OCI-M2 (cell line): Measurements from ENCODE around the gene SOX6.

Experiments
- DNase-seq: peaks from one replicate; lab custom pipeline; 2025; ENCODE audit not compliant: unreplicated experiment; lab: John Stamatoyannopoulos, UW

Gene SOX6

DNA sequence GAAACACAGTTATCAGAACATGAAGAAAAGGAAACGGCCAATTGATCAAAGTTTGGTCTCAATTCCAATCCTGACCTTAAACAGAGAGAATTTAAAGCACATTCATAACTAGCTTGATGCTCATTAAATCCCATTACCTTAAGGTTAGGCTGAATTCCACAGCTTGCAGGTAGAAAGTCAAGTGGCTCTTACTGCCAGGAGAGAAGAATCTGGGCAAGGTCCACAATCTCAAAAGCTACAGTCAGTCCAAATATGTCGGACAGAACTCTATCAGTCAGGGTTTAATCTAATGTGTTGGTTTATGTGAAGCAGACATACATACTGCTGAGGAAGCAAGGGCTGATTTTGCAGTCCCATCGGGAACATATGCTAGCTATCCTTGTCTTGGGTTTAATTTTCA lies 348.8 kb downstream of the SOX6 start:
- DNase-seq, result no peak

DNA sequence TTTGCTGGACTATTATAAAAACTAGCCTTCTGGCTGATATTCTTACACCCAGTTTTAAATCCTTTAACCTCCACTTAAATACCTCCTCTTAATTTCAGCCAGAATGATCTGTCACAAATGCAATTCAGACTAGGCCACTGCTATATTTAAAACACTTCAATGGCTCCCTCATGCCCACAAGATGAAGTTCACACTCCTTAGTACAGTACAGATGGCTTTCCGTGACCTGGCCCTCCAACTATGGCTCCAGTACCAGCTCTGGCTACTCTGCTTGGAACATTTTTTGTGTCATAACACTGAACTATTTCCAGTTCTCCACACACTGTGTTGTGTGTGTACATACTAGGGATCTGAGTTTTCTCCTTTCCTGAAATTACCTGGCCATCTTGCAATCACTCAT lies 353.4 kb downstream of the SOX6 start:
- DNase-seq, result no peak

DNA sequence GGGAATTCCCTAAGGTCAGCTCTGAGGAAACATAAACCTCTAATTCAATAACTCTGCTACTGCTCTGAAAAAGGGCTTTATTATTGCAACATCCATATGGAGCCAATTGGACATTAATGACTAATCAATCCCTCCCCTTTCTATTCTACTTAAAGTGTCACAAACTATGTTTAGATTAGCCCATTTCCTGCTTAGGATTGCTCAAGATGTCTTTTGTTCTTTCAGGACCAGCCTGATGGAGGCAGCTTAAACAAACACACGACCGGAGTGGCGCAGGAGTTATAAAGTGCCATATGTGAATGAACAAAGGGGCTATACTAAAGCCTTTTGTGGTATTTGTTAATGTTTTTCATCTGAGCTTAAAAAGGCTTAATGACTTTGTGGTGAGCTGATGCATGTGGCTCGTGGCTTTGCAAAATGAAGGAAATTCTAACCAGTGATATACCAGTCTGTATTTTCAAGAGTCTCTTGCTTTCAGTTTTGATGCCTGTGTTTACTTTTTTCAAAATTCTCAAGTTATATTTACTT lies 354.4 kb downstream of the SOX6 start:
- no peak for DNase-seq

DNA sequence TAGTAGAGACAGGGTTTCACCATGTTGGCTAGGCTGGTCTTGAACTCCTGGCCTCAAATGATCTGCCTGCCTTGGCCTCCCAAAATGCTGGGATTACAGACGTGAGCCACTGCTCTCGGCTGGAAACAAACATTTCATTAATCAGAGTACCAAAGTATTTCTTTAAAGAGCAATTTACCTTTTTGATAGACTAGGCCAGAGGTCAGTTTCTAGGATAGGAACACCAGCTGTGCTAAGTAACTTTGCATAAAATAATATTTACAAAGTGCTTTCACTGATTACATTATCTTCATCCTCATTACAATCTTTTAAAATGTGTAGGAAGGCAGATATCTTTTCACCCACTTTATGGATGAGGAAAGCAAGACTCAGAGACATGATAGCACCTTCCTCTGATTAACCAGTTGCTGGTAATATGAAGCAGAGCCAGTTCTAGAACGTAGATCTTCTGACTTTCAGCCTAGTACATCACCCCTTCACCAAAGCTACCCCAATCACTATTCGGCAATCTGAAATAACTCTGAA lies 355.2 kb downstream of the SOX6 start:
- no peak for DNase-seq

DNA sequence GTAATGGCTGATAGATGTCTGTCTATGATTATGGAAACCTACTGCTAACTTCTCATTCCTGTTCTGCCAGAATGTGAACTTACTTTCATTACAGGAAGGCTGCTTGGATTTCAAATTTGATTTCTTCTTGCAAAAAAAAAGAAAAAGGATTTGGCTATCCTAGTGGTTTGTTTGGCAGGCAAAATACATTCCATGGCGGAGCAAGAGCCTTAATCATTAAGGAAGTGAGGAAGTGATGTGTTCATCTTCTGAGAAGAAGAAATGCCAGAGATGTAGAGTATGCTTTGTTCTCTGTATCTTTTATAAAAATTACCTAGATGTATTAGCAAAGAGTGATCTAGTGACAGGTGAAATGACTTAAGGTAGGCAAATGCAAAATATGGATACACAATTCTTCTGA lies 356.3 kb downstream of the SOX6 start:
- no peak for DNase-seq

DNA sequence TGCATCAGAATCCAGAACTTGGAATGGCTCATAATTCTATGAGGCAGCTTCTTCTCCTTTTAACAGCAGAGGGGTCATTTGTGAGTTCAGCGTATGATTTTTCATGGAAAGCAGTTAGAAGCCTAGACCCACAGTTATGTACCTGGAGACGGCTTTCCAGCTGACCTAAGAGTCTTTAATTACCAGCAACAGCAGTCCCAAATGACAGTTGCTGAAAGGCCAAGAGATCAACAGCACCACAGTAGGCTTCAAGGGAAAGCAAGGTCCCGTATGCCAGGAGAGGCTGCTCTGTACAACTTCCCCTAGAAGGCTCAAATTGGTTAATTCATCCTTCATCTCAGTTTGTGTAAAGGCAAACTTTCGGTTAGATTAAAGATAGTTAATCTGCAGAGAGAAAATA lies 363.0 kb downstream of the SOX6 start:
- DNase-seq, result no peak

DNA sequence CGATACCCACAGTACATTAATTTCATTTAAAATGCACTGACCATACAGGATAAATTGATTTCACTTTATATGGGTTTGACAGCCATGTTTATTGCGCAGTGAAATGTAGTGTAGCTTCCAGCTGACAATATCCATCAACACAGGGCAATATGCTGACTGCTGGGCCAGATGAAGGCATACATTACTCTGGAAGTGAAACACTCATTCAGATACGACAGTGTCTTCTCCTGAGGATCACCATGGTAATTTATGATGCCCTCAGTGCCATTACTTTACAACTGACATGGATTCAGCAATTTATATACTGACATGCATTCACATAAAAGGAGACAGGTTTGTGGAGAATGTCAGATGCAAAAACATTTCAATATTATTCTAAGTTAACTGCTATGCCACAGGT lies 365.1 kb downstream of the SOX6 start:
- no peak for DNase-seq

DNA sequence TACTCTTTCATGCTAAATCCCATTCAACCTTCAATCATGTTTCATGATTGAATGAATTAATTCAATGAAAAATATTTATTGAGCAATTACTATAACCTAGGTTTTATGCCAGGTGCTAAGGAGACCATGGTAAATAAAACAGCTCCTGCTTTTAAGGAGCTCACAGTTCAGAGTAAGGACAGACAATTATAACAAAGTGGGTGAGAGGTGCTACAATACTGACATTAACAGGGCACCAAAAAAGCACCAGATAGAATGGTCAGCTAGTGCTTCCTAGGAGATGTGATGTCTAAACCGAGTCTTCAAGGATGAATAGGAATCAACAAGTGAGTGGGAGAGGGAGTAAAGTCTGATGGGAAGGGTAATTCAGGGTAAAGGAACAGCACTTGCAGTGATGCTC lies 366.7 kb downstream of the SOX6 start:
- DNase-seq, result no peak

DNA sequence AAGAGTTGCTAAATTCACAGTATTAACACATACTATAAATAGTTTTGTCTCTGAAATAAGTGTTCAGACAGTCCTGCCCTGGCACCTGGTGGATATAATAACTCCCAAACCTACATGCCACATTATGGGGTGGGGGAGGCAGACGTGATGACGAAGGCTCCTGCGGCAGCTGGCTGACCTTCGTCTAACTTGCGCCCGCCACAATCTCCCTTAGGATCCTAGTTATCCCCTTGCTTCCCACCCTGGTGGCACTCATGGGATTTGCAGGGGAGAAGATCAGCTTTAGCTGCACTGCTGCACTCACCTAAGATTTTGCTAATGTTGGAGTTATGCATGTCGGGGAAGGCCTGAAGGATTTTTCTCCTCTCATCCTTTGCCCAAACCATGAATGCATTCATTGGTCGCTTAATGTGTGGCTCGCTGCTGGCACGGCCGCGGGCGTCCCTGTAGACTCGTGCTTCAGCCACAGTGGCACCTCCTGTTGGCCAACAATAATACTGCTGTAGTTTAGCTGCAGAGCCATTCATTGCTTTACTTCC lies 367.6 kb downstream of the SOX6 start:
- DNase-seq, result no peak

DNA sequence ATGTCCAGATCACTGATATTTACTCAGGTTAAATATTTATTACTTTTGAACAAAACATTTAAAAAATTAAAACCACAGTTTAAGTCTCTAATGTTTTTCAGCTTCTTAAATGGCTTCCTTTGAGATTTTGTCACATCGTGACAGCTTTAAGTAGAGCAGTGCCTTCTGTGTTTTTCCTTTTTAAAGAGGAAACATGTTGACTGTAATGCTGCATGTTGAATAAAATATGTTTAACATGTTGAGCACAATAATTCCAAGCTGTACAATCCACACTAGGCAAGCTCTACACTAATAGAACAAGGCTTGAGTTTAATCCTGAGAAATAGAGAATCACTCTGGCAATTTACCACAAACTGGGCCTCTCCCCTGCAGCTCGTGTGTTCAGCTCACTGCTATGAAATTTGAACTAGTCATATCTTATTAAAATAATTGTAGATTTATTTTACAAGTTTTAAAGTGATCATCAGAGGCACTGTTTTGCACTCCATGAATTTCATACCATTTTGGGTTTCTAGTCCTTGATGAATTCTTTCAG lies 368.3 kb downstream of the SOX6 start:
- no peak for DNase-seq

DNA sequence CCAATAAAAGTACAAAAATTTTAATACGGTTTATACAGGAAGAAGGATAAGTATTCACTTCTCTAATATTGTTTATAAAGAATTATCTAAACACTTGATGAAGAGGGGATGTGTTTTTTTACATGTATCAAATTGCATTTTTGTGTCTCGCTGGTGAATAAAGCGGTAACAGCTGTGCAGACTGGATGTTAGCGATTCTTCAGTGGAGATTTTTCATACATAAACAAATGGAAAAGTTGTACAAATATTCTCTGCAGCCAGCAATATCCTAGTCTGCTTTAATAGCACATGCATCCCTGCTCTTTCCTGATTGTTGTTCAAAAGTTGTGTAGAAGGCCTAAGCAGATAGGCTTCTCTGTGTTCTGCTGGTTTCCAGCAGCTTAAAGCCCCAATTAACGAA lies 369.3 kb downstream of the SOX6 start:
- DNase-seq, result no peak

DNA sequence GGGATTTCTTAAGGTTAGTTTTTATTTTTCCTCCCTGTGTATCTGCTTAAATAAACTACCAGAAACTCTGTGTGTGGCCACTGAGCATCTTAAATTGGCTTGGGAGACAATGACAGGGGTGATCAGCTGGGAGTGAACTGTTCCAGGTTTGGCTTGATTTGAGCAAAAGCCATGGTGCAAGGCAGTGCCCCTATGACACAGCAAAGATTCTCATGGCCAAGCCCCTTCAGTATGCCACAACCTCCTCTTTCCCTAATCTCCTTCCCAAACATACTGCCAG lies 370.5 kb downstream of the SOX6 start:
- DNase-seq, result no peak

DNA sequence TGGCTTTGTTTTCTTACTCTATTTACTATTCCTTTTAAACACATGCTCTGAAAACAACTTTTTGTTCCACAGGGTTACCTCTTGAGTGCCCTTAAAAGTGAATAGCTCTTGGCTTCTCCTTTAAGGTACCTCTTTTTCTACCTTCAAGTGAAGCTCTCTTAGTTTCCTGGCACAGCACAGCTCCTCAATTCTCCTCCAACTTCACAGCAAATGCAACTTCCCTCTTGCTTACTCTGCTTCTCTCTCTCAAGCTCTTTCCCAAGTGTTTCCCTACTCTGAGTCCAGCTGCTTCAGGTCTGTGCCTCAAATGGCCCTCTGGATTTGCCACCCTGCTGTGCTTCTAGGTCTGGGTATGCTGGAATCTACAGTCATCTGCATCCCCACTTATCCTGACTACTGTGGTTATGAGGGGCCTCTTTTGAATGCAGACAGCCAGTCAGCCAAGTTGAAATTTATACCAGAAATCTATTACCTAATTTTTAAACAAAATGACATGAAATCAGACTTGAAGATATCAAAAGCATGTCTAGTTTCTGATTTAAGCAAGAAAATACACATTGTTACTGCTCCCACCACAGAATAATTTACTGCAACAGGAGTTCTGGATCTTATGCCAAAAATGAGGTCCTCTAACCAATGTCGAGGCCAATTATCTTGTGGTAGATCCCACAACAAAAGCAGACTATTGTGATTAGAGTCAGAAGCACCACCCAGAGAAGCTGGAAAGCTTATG lies 371.1 kb downstream of the SOX6 start:
- no peak for DNase-seq

DNA sequence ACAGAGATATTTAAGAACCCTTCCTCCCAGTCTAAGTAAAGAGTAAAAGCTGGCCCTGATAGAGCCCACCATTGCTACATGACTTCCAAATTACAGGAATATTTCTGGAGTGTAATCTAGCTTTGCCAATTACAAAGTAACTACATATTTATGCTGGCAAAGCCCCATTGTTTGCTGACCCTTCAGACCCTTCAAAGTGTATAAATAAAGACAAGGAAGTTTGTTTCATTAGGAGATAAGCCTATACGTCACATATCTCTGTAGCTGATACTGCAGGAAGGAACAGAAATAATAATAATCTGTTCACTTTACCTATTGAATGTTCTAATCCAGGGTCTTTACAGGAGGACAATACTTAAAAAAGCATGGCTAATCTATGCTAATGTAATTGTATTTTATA lies 375.1 kb downstream of the SOX6 start:
- DNase-seq, result no peak

DNA sequence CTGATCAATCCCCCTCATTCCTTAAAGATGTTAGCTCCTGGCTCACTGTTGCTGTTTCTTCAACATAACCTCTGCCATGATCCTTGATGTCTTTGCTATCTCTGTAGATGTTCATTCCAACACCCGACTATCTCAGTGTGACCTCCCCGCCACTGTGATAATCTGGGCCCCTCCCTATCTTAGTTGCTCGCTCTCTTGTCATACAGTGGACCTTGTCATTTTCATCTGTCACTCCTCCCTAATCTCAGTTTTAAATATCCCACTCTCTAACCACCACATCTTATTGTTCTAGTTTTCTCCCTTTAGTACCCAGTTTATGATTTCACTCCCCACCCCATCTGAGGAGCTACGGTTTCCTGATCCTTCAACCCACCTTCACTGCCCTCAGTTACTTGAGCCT lies 379.2 kb downstream of the SOX6 start:
- DNase-seq, result no peak

DNA sequence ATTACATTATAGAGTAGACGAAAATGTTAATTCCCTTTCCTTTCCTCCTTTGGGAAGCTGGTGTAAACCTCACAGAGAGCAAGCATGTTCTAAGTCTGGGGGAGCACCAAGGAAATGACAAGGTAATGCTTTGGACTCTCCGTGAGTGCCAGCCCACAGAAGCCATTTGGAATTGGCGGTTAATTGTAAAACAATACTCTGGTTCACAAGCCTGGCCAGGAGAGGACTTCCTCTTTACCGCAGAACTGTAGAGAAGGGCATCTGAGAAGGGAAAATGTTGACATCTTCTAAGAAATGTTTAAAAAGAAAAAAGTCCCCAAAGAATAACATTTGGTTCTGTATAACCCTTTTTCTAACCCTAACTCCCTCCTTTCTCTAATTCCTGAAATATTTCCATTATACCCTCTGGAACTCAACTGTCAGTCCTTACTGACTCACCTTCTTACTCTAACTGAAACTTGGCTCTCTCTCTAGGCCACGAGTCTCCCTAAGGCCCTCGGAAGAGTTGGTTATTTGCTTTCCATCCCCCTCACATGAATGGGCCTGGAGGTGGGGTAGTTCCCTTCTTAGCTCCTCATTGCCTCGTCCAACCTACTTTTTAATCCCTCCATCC lies 379.8 kb downstream of the SOX6 start:
- DNase-seq, result no peak

DNA sequence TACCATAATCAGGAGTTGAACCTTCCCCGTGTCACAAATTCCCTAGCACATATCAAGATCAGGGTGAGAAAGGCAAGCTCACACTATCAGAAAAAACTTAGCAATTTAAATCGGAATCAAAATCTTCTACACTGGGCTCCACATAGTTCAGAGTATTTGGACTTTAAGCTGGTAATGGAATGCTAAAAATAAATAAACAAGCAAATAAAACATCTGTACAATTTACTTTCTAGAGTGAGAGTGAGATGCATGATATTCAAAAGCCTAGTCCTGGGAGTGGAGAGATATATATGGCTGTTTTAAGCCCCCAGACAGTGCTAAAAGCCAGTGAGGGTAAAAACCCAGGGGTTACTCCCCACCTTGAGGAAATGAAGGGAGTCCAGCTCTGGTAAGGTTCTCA lies 380.6 kb downstream of the SOX6 start:
- DNase-seq, result no peak

DNA sequence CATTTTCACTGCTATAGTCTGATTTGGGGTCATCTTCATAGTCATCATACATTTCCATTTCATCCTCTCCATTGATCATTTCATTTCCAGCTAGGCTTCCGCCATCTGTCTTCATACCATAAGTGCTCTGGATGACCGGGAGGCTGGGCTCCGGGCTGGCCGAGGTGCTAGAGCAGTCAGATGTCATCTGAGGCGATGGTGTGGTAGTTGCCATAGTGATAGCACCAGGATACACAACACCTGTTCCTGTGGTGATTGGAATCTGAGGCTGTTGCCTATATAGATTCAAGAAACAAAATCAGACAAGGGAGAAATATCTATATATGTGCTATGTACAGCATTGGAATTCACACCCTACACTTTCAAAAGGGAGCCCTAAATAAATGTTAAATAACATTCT lies 383.5 kb downstream of the SOX6 start:
- no peak for DNase-seq

DNA sequence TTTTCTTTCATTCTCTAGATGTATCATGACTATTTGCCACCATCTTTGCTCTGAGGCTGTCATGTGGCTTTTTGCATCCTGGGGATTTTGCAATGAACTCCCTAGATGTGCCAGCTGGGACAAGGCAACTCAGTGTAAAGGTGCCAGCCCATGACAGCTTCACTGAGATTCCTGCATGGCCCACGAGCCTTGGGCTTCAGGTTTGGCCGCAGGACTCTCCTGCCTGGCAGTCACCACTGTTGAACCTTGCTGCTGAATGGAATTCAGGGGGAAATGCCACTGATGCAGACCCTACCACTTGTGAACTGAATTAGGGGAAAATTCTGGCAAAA lies 385.2 kb downstream of the SOX6 start:
- DNase-seq, result no peak

DNA sequence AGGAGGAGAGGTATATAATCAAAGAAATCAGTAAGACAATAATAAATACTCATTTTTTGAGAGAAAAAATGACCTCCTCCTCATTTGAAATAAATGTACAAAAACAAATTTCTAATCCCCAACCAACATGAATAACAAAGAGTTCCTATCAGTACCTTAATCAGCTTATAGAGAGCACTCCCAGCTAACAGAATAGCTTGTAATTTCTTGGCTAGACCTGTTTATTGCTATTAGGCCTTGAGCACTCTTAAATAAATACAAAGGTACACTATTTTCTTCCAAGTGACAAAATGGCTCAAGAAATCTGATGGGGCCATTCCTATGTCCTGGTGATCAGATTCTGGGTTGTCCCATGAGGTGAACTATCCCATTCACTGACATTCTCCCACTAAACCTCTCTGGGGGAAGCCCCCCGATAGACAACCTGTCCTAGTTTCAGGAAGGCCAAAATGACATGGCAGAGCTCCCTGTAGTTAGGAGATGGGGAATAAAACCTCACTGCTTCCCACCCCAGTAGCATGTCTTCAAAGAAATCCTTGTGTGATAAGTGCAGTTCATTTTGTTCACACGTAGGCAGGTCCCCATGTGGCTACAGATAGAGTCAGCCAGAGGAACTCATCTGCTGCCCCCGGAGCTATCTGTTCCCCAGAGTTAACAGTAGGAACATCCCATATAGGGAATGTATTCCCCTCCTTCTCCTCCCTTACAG lies 385.7 kb downstream of the SOX6 start:
- DNase-seq, result no peak

DNA sequence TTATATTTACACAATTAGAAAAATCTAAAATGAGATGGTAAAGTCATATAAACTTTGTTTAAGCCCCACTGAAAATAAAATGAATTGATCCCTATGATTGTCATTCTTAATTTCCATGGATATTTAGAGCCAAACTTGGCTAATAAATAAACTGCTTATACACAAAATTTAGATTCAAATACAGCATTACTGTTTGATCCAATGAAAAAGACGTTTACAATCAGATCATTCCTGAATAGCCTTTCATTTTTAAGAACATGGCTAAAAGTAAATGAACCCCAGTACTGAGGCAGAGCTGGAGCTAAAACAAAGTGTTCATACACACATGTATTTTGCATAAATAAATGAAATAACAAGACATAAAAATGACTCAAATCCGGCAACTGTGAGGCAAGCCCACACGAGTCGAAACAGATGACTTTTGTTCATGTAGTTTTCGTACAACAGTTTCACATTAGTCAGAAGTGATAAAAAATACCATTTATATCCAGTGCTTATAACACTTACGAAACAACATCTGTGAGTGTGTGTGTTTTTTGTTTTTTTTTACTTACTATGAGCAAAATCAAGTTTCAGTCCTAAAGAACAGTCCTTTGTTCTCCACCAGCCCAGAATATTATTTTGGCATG lies 386.5 kb downstream of the SOX6 start:
- DNase-seq, result no peak
